Gastroesophageal sphincter (tissue), 3 donors: ENCODE data around the gene DUOX1.

ENCODE experiments used
- EP300 ChIP-seq: sonication (generic); formaldehyde crosslinking; IDR thresholded peaks from one replicate; pipeline ENCODE4 v1.6.1; 2017; ENCODE audit warnings: antibody characterized with exemption, mild to moderate bottlenecking
- POLR2AphosphoS5 ChIP-seq: sonication (generic); formaldehyde crosslinking; IDR thresholded peaks from one replicate; pipeline ENCODE4 v1.6.1; 2017; ENCODE audit warnings: antibody characterized with exemption
- TF ChIP-seq, protein P1 (sequence below), 4 experiments: fragments of 200-600 bp in 2 of 4; fragments of 450-650 bp in 2 of 4; sonication (generic) in 1 of 4; IDR thresholded peaks; one replicate each; pipeline ENCODE4 v1.5.1; 2017 to 2019; ENCODE audit warnings: antibody characterized with exemption in 4 of 4, mild to moderate bottlenecking in 2 of 4, moderate library complexity in 2 of 4

DNA sequence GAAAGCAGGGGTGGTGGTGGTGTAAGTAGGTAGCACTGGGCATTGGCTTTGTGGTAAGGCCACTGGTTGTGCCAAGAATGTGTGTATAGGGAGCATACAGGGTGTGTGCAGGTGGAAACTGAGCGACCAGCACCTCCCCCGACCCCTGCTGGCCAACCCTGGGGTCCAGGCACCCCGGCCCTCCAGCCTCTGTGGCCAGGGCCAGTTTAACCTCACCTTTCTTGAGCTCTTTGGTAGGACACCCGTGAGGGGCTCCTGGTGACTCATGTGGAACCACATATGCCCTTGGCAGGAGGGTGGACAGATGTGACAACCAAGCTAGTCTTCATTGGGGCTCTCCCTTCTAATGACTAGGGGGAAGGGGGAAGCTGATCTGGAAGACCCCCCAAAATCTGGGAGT, 38.5 kb downstream of the DUOX1 start:
- TF ChIP-seq POLR2AphosphoS5, result no peak
- TF ChIP-seq, protein P1, sequence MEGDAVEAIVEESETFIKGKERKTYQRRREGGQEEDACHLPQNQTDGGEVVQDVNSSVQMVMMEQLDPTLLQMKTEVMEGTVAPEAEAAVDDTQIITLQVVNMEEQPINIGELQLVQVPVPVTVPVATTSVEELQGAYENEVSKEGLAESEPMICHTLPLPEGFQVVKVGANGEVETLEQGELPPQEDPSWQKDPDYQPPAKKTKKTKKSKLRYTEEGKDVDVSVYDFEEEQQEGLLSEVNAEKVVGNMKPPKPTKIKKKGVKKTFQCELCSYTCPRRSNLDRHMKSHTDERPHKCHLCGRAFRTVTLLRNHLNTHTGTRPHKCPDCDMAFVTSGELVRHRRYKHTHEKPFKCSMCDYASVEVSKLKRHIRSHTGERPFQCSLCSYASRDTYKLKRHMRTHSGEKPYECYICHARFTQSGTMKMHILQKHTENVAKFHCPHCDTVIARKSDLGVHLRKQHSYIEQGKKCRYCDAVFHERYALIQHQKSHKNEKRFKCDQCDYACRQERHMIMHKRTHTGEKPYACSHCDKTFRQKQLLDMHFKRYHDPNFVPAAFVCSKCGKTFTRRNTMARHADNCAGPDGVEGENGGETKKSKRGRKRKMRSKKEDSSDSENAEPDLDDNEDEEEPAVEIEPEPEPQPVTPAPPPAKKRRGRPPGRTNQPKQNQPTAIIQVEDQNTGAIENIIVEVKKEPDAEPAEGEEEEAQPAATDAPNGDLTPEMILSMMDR (IDR thresholded peaks at IDR 0.05), result no peak
- TF ChIP-seq EP300, result no peak
